Gastrocnemius medialis (tissue), 4 donors: ENCODE data around the gene MAPK14.

Experiments
- CTCF ChIP-seq, 5 experiments: fragments of 450-650 bp in 3 of 5; fragments of 200-600 bp in 2 of 5; sonication (generic) in 2 of 5; IDR thresholded peaks in 4 of 5; conservative IDR thresholded peaks in 1 of 5; 1 replicate in 4 of 5; 2 replicates in 1 of 5; pipeline ENCODE4 v1.5.1; 2016 to 2019; ENCODE audit warnings: antibody characterized with exemption in 5 of 5, mild to moderate bottlenecking in 3 of 5, moderate library complexity in 3 of 5
- POLR2A ChIP-seq, 2 donors: fragments of 450-650 bp; IDR thresholded peaks; one replicate each; pipeline ENCODE4 v1.6.1; 2017; ENCODE audit warnings: antibody characterized with exemption in 2 of 2, mild to moderate bottlenecking in 2 of 2, moderate library complexity in 2 of 2

- TF ChIP-seq CTCF (IDR thresholded peaks at IDR 0.05 in 4 of 5, conservative IDR thresholded peaks at IDR 0.05 in 1 of 5) (no peak), POLR2A (IDR thresholded peaks at IDR 0.05) (no peak)
Observed at GRCh38 chr6:36073587-36073986, 46.0 kb downstream of the MAPK14 start.
